Coronary artery (tissue), 2 donors: ENCODE data around the gene SH3RF1.

Experiments used
- DNase-seq: peaks from one replicate; pipeline ENCODE4 v3.0.0-alpha.2; 2017; ENCODE audit warnings: low spot score
- H3K27ac ChIP-seq, 2 donors: fragments of 200-600 bp; sonication (generic); one replicate each; pipeline ENCODE4 v1.5.1; 2016 to 2019
- H3K4me3 ChIP-seq: fragments of 200-600 bp; sonication (generic); 2 replicates; pipeline ENCODE4 v1.5.1; 2016; ENCODE audit warnings: mild to moderate bottlenecking, moderate library complexity
- CTCF ChIP-seq: fragments of 200-600 bp; sonication (generic); IDR thresholded peaks from one replicate; pipeline ENCODE4 v1.5.1; 2019; ENCODE audit warnings: antibody characterized with exemption

SH3RF1 gene

GRCh38 chr4:169128902-169129301 lies 141.9 kb downstream of the SH3RF1 start:
- Histone ChIP-seq H3K4me3 (no peak overlapping the region), H3K27ac (no peak overlapping the region)
- DNase-seq = no peak
- no peak for TF ChIP-seq CTCF

DNA sequence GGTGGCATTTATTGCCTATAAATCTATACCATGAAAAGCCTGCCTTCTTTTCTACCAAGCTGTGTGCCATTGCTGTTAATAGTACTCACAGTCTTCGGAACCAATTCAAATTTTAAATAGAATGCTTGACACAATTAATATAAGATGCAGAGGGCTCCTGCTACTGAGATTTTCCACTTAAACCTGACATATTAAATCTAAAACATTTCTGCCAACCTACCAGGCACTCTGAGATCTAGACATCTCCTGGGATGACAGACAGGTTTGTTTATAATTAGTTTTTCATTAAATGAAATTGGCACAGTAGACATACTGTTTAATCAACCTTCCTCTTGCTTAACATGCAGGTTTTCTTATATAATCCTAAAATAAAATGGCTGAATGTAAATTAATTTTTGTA lies 143.4 kb downstream of the SH3RF1 start:
- no peak overlapping the region for H3K27ac ChIP-seq
- DNase-seq = no peak
- TF ChIP-seq CTCF = no peak

DNA sequence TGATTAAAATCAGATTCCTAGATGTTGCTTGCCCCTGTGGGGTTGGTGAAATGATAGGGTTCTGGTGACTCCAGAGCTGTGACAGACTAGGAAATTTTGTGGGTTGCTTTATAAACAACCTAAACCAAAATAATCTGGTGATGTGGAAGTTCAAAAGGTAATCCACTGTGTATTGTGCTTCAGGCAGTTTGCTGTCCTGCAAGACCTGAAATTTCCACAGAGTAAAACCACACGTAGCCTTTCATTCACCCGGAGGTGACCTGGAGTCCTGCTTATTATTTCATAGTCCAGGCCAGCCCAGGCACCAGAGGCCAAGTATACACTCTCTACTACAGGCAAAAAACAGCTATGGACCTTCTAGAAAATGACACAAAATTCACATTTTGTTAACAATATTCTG lies 146.1 kb downstream of the SH3RF1 start:
- Histone ChIP-seq H3K4me3 (no peak overlapping the region), H3K27ac (no peak overlapping the region)

More for the DNA sequence above, 143.4 kb downstream of the SH3RF1 start:
- no peak overlapping the region for H3K4me3 ChIP-seq

GRCh38 chr4:169122422-169122821 lies 148.3 kb downstream of the SH3RF1 start:
- TF ChIP-seq CTCF = no peak
- Histone ChIP-seq H3K27ac (no peak overlapping the region), H3K4me3 (no peak overlapping the region)
- no peak for DNase-seq

More for the DNA sequence above, 146.1 kb downstream of the SH3RF1 start:
- DNase-seq = no peak
- TF ChIP-seq CTCF = no peak

DNA sequence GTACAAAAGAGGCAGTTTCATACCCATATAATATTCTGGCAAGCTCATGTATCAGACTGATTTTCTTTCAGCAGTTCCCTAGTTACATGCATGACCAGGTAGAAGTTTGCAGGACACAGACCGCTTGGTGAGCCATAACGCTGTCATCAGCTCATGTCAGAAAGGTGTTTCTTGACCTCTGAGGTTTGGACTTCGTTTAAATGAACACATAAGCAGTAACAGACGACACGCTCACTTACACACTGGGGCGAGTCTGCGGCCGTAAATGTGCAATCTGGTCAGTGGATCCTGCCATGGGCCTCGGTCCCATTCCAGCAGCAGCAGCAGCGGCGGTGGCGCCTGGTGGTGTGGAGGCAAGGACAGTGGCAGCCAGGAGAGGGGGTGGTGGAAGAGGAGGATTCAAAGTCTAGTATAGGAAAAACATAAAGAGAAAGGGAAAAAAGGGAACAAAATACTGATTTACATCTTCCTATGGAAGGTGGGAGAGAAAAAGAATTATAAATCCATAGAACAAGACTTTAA lies 148.8 kb downstream of the SH3RF1 start:
- DNase-seq = no peak

GRCh38 chr4:169120624-169121023 lies 150.1 kb downstream of the SH3RF1 start:
- Histone ChIP-seq H3K4me3 (no peak overlapping the region), H3K27ac (no peak overlapping the region)
- TF ChIP-seq CTCF = no peak
- DNase-seq = no peak

More for the DNA sequence above, 148.8 kb downstream of the SH3RF1 start:
- no peak for TF ChIP-seq CTCF
- no peak overlapping the region for H3K4me3 ChIP-seq
- no peak overlapping the region for H3K27ac ChIP-seq

DNA sequence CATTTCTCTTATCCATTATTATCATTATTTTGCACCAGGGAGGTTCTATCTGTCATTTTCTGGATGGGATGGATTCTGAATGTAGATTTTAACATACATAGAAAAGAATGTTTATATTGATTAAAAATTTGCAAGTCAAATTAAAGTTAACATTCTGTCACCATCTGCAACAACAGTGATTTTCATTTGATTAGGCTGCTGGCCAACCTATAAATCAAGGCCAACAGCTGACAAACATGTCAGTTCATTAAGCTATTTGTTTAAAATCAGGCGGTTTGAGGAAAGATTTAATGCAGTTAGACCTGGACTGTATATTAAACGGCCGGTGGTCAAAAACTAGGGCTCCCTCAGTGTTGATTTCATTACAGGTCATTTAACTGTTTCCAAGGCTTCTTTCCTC lies 151.2 kb downstream of the SH3RF1 start:
- TF ChIP-seq CTCF = no peak
- Histone ChIP-seq H3K4me3 (no peak overlapping the region), H3K27ac (no peak overlapping the region)
- DNase-seq = no peak
